ENCODE data around the gene LRRC18. TPM values are rescaled to one million over a fixed set of nuclear protein-coding genes. Genes with fewer than 3 reads are reported as not detected.

Gene LRRC18
- total and polyA plus RNA-seq, 9 of the 15 experiments (the other 6 are each of a cell fraction or from before 2014, with no cell fraction given) = not detected

GRCh38 chr10:48973065-48973464 is 33.4 kb upstream of the LRRC18 start:
- DNase-seq (ENCODE audit: extremely low read depth in 1 of 4, low spot score in 3 of 4) (no peak), FAIRE-seq (no peak), ATAC-seq (no peak)
- Histone ChIP-seq H3K4me3 (no peak overlapping the region), H3K9me3 (replicated peaks; ENCODE audit: control insufficient read depth, insufficient read depth, low read depth, low read length) (no peaks in the 10 kb centered on the region), H3K27me3 (ENCODE audit: control insufficient read depth in 2 of 2, insufficient read depth in 2 of 2, low read length in 2 of 2) (peaks cover 4 to 31% of the 10 kb centered on the region in 2 experiments), H4K20me1 (replicated peaks; ENCODE audit: control insufficient read depth, insufficient read depth, low read length) (0 out of 2 replicates have a peak, but pooled peaks cover under 1% of the 10 kb centered on the region), H3K9ac (ENCODE audit: insufficient read depth in 1 of 2, low read depth in 2 of 2, low read length in 2 of 2) (no peak overlapping the region), H3K27ac (ENCODE audit: extremely low read depth, low read depth, low read length) (no peak overlapping the region), H3K79me2 (ENCODE audit: control insufficient read depth, insufficient read depth, low read length) (no peaks in the 10 kb centered on the region), H2AFZ (ENCODE audit: low read depth, low read length) (no peak overlapping the region), H3K9me1 (ENCODE audit: control insufficient read depth, insufficient read depth, low read length) (no peaks in the 10 kb centered on the region), H3K4me1 (replicated peaks in 1 of 2; ENCODE audit: control insufficient read depth in 2 of 2, insufficient read depth in 2 of 2, low read length in 2 of 2) (no peaks in the 10 kb centered on the region), H3K36me3 (ENCODE audit: control insufficient read depth, insufficient read depth, low read length) (no peaks in the 10 kb centered on the region), H3K4me2 (ENCODE audit: insufficient read depth, low read length) (no peak overlapping the region)
- intact Hi-C loops (cut with micrococcal nuclease) = no loop called here
- ChIA-PET CTCF (ENCODE audit: low intra/inter-chr PET ratio) (no interaction called here), POLR2A (no interaction called here)
- in situ Hi-C loops (cut with MboI) = no loop called here
- BruUV-seq (replicated peaks) = no TSS peak
- 1% methylated on average over 5 of the region's 5 CpGs for WGBS (ENCODE audit: insufficient coverage, low coverage, missing lambda C conversion rate)
- TF ChIP-seq CREBBP (IDR thresholded peaks at IDR 0.05; ENCODE audit: low read depth, low read length) (no peak), RBM17 (IDR thresholded peaks at IDR 0.05; ENCODE audit: borderline replicate concordance, low read depth, low read length) (no peak)

GRCh38 chr10:48970654-48971053 is 31.0 kb upstream of the LRRC18 start:
- ATAC-seq = no peak
- CTCF ChIA-PET (ENCODE audit: low intra/inter-chr PET ratio) = no interaction called here
- Histone ChIP-seq H3K4me1 (replicated peaks in 1 of 2; ENCODE audit: control insufficient read depth in 2 of 2, insufficient read depth in 2 of 2, low read length in 2 of 2) (no peaks in the 10 kb centered on the region), H3K36me3 (ENCODE audit: control insufficient read depth, insufficient read depth, low read length) (no peaks in the 10 kb centered on the region), H4K20me1 (replicated peaks; ENCODE audit: control insufficient read depth, insufficient read depth, low read length) (no peaks in the 10 kb centered on the region), H3K9me1 (ENCODE audit: control insufficient read depth, insufficient read depth, low read length) (no peaks in the 10 kb centered on the region), H2AFZ (ENCODE audit: low read depth, low read length) (no peak overlapping the region), H3K9me3 (replicated peaks; ENCODE audit: control insufficient read depth, insufficient read depth, low read depth, low read length) (no peaks in the 10 kb centered on the region), H3K79me2 (ENCODE audit: control insufficient read depth, insufficient read depth, low read length) (no peaks in the 10 kb centered on the region), H3K4me3 (no peak overlapping the region), H3K27ac (ENCODE audit: extremely low read depth, low read depth, low read length) (no peak overlapping the region), H3K27me3 (ENCODE audit: control insufficient read depth in 2 of 2, insufficient read depth in 2 of 2, low read length in 2 of 2) (peaks cover 4 to 38% of the 10 kb centered on the region in 2 experiments), H3K9ac (ENCODE audit: insufficient read depth in 1 of 2, low read depth in 2 of 2, low read length in 2 of 2) (no peak overlapping the region), H3K4me2 (ENCODE audit: insufficient read depth, low read length) (no peak overlapping the region)
- TF ChIP-seq IRF1 (CRISPR knock-in tag; IDR thresholded peaks at IDR 0.05; ENCODE audit: borderline replicate concordance) = no peak
- TF ChIP-seq SP1 (CRISPR knock-in tag; IDR thresholded peaks at IDR 0.05) = no peak
- no peak for TF ChIP-seq POLR2B (IDR thresholded peaks at IDR 0.05; ENCODE audit: low read depth, partially characterized antibody)
- no peak for TF ChIP-seq ZNF146 (CRISPR knock-in tag; IDR thresholded peaks at IDR 0.05; ENCODE audit: unreplicated experiment)
- no peak for TF ChIP-seq ZFP1 (CRISPR knock-in tag; IDR thresholded peaks at IDR 0.05)
- TF ChIP-seq CCAR2 (IDR thresholded peaks at IDR 0.05; ENCODE audit: low read depth, low read length) = no peak
- TF ChIP-seq ZNF583 (CRISPR knock-in tag; IDR thresholded peaks at IDR 0.05) = no peak
- no peak for TF ChIP-seq ELF1 (tag; IDR thresholded peaks at IDR 0.05)
- TF ChIP-seq SMAD3 (CRISPR knock-in tag; conservative IDR thresholded peaks at IDR 0.05) = no peak
- TF ChIP-seq TFAP4 (CRISPR knock-in tag; IDR thresholded peaks at IDR 0.05; ENCODE audit: borderline replicate concordance) = no peak
- DNase-seq (ENCODE audit: extremely low read depth in 1 of 4, low spot score in 3 of 4) = no peak
- in situ Hi-C loops (cut with MboI) = no loop called here
- no peak for FAIRE-seq
- WGBS (ENCODE audit: insufficient coverage, low coverage, missing lambda C conversion rate) = 5% methylated on average over 4 of the region's 4 CpGs
- POLR2A ChIA-PET = interaction anchor here (0.6 to 0.9 kb wide), 2 partner anchors 32 to 179 kb away, joined by 3 to 4 read pairs; no protein-coding TSS in a partner anchor
- intact Hi-C loops (cut with micrococcal nuclease) = no loop called here
- no TSS peak for BruUV-seq (replicated peaks)

Data from K562 (cell line).